Fibroblast of lung (primary cell): Measurements from ENCODE around the gene FTSJ1.

Experiments
- CTCF ChIP-seq, 2 donors: IDR thresholded peaks in 1 of 2; conservative IDR thresholded peaks in 1 of 2; 1 replicate in 1 of 2; 2 replicates in 1 of 2; pipeline ENCODE4 v1.5.1; 2011 to 2012; ENCODE audit warnings: low read length in 2 of 2, control low read depth in 1 of 2, inconsistent platforms in 1 of 2, low read depth in 1 of 2, mild to moderate bottlenecking in 1 of 2
- EZH2 ChIP-seq: IDR thresholded peaks from 2 replicates; pipeline ENCODE4 v1.5.1; 2012; ENCODE audit warnings: low read length, control low read depth, mild to moderate bottlenecking; ENCODE audit errors: missing control alignments

DNA sequence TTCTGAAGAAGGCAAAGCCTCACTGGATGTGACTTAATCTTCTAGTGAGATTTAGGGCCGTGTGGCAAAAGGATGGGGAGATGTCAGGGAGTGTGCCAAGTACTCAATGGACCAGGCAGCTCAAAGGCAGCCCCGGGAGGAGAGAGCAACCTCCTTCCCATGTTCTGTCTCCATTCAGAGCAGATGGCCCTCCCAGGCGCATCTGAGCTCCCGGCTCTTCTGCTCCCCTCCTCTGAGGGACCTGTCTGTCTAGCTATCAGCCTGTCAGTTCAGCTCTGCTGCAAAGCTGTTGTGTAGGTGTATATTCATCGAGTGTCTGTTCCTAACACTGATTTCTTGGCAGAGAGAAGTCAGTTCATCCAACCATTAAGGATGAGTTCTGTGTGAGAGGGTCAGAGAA, 21.9 kb downstream of the FTSJ1 start:
- TF ChIP-seq CTCF (conservative IDR thresholded peaks at IDR 0.05 in 1 of 2, IDR thresholded peaks at IDR 0.05 in 1 of 2; ENCODE audit: low read depth in 1 of 2, low read length in 2 of 2) (no peak), EZH2 (no peak)
